Activated CD4-positive, alpha-beta T cell treated with anti-CD3 and anti-CD28 coated beads for 24 hours (primary cell): ENCODE results near the gene GSK3B.

ENCODE experiments used
- DNase-seq, 2 donors: peaks; one replicate each; pipeline ENCODE4 v3.0.0-alpha.2; 2020; ENCODE audit warnings: low read depth in 2 of 2

Gene GSK3B

GRCh38 chr3:119817583-119818363 is 276.5 kb downstream of the GSK3B start:
- no peak for DNase-seq

GRCh38 chr3:119817071-119817470 is 277.2 kb downstream of the GSK3B start:
- no peak for DNase-seq

GRCh38 chr3:119815716-119816115 is 278.5 kb downstream of the GSK3B start:
- DNase-seq: no peak

- no peak for DNase-seq
These were observed 281.7 kb downstream of the GSK3B start for GRCh38 chr3:119812491-119813058.

GRCh38 chr3:119810018-119810435 is 284.2 kb downstream of the GSK3B start:
- peak; percentile 37 to 39 for DNase-seq

GRCh38 chr3:119809249-119810017 is 284.8 kb downstream of the GSK3B start:
- no peak for DNase-seq

- no peak for DNase-seq
These were observed 285.4 kb downstream of the GSK3B start for GRCh38 chr3:119808843-119809242.

GRCh38 chr3:119808244-119808643 is 286.0 kb downstream of the GSK3B start:
- no peak for DNase-seq

GRCh38 chr3:119800844-119801243 is 293.4 kb downstream of the GSK3B start:
- no peak for DNase-seq

GRCh38 chr3:119796785-119797184 is 297.5 kb downstream of the GSK3B start:
- DNase-seq: no peak

GRCh38 chr3:119796368-119796767 is 297.9 kb downstream of the GSK3B start:
- DNase-seq: no peak

GRCh38 chr3:119795849-119796248 is 298.4 kb downstream of the GSK3B start:
- DNase-seq: no peak

- no peak for DNase-seq
These were observed 299.2 kb downstream of the GSK3B start for GRCh38 chr3:119794971-119795612.

GRCh38 chr3:119794401-119794800 is 299.8 kb downstream of the GSK3B start:
- no peak for DNase-seq

GRCh38 chr3:119792270-119792669 is 302.0 kb downstream of the GSK3B start:
- DNase-seq: no peak

- DNase-seq: no peak
These were observed 303.9 kb downstream of the GSK3B start for GRCh38 chr3:119790369-119790768.

GRCh38 chr3:119786409-119786808 is 307.8 kb downstream of the GSK3B start:
- DNase-seq: no peak

GRCh38 chr3:119783883-119784282 is 310.4 kb downstream of the GSK3B start:
- DNase-seq: no peak

GRCh38 chr3:119783255-119783654 is 311.0 kb downstream of the GSK3B start:
- DNase-seq: no peak

- no peak for DNase-seq
These were observed 311.8 kb downstream of the GSK3B start for GRCh38 chr3:119782460-119782859.

- no peak for DNase-seq
These were observed 312.7 kb downstream of the GSK3B start, which contains the start of gene NR1I2 for GRCh38 chr3:119781330-119782198. Gene NR1I2, plus strand, starts transcription at chr3:119782101.
